IMR-90 (cell line): ENCODE data around the gene VIT. TPM values are rescaled to one million over a fixed set of nuclear protein-coding genes. Genes with fewer than 3 reads are reported as not detected.

ENCODE experiments used
- ATAC-seq: fragments of 200-7000 bp; cut with Tn5 transposase; 2 replicates; pipeline ENCODE4 v1.9.1; 2020; ENCODE audit warnings: low read depth, mild to moderate bottlenecking, moderate library complexity
- BruUV-seq: library from RNA; stranded (reverse); fragments of 400-500 nt; replicated peaks from 2 replicates; lab custom pipeline; 2021; lab: Mats Ljungman, UMichigan
- CTCF ChIA-PET: fragments of 300-600 bp; formaldehyde crosslinking; extraction: SDS; loops from one replicate; lab custom pipeline; 2021; ENCODE audit warnings: antibody characterized with exemption; lab: Yijun Ruan, JAX
- POLR2A ChIA-PET: fragments of 300-600 bp; sonication (Branson Sonifier 250); formaldehyde crosslinking; loops from one replicate; lab custom pipeline; 2022; ENCODE audit warnings: antibody characterized with exemption; ENCODE audit not compliant: unreplicated experiment; lab: Charles Lee
- DNase-seq: peaks from one replicate; pipeline ENCODE4 v3.0.0; 2013
- H2AFZ ChIP-seq: replicated peaks from 2 replicates; pipeline ENCODE3; 2013; ENCODE audit warnings: low read length, mild to moderate bottlenecking; ENCODE audit not compliant: poor library complexity
- H2AK5ac ChIP-seq: 2 replicates; pipeline ENCODE4 v1.6.1; 2013; ENCODE audit warnings: low read depth, low read length, inconsistent platforms
- H2AK9ac ChIP-seq: replicated peaks from 2 replicates; pipeline ENCODE3; 2013; ENCODE audit warnings: mild to moderate bottlenecking, low read depth, low read length, moderate library complexity; ENCODE audit not compliant: poor library complexity
- H2BK120ac ChIP-seq: 2 replicates; pipeline ENCODE4 v1.6.1; 2013; ENCODE audit warnings: low read depth, low read length, inconsistent platforms
- H2BK15ac ChIP-seq: 3 replicates; pipeline ENCODE4 v1.6.1; 2013; ENCODE audit warnings: low read depth, low read length, inconsistent platforms
- H2BK20ac ChIP-seq: 2 replicates; pipeline ENCODE4 v1.6.1; 2013; ENCODE audit warnings: low read depth, mild to moderate bottlenecking, inconsistent platforms, low read length, moderate library complexity
- H2BK5ac ChIP-seq: 2 replicates; pipeline ENCODE4 v1.6.1; 2013; ENCODE audit warnings: mild to moderate bottlenecking, low read depth, low read length, inconsistent platforms; ENCODE audit not compliant: poor library complexity, severe bottlenecking
- H3K14ac ChIP-seq: replicated peaks from 2 replicates; pipeline ENCODE4 v1.6.1; 2013; ENCODE audit warnings: low read depth, low read length, inconsistent platforms
- H3K18ac ChIP-seq: 2 replicates; pipeline ENCODE4 v1.6.1; 2013; ENCODE audit warnings: low read depth, low read length, control low read depth
- H3K23ac ChIP-seq: 2 replicates; pipeline ENCODE4 v1.6.1; 2013; ENCODE audit warnings: low read depth, low read length, inconsistent platforms
- H3K27ac ChIP-seq: 2 replicates; pipeline ENCODE4 v1.5.1; 2013; ENCODE audit warnings: mild to moderate bottlenecking, control low read depth, low read length; ENCODE audit not compliant: insufficient read depth
- H3K27me3 ChIP-seq: 2 replicates; pipeline ENCODE4 v1.6.1; 2013; ENCODE audit warnings: low read length; ENCODE audit not compliant: control insufficient read depth, insufficient read depth
- H3K36me3 ChIP-seq: 2 replicates; pipeline ENCODE4 v1.6.1; 2013; ENCODE audit warnings: low read length, mixed read lengths; ENCODE audit not compliant: control insufficient read depth, insufficient read depth
- H3K4ac ChIP-seq: 2 replicates; pipeline ENCODE4 v1.6.1; 2013; ENCODE audit warnings: low read depth, low read length, inconsistent platforms
- H3K4me1 ChIP-seq: 2 replicates; pipeline ENCODE4 v1.6.1; 2013; ENCODE audit warnings: low read length, mixed read lengths; ENCODE audit not compliant: control insufficient read depth, insufficient read depth
- H3K4me2 ChIP-seq: 2 replicates; pipeline ENCODE4 v1.6.1; 2013; ENCODE audit warnings: low read depth, mild to moderate bottlenecking, control low read depth, low read length, moderate library complexity
- H3K4me3 ChIP-seq: 2 replicates; pipeline ENCODE4 v1.5.1; 2013; ENCODE audit warnings: low read depth, mild to moderate bottlenecking, control low read depth, low read length, moderate library complexity; ENCODE audit not compliant: insufficient read depth
- H3K56ac ChIP-seq: 2 replicates; pipeline ENCODE4 v1.6.1; 2013; ENCODE audit warnings: low read length, inconsistent platforms; ENCODE audit not compliant: insufficient read depth; ENCODE audit errors: extremely low read depth
- H3K79me1 ChIP-seq, 2 experiments: 2 replicates each; pipeline ENCODE4 v1.6.1; 2013; ENCODE audit warnings: low read length in 2 of 2, inconsistent platforms in 1 of 2, low read depth in 1 of 2
- H3K9ac ChIP-seq: 2 replicates; pipeline ENCODE4 v1.6.1; 2013; ENCODE audit warnings: low read depth, low read length, control low read depth
- H3K9me1 ChIP-seq: 2 replicates; pipeline ENCODE4 v1.6.1; 2013; ENCODE audit warnings: low read length, inconsistent platforms; ENCODE audit not compliant: insufficient read depth
- H3K9me3 ChIP-seq: 2 replicates; pipeline ENCODE4 v1.6.1; 2013; ENCODE audit warnings: low read length; ENCODE audit not compliant: control insufficient read depth, insufficient read depth
- H4K20me1 ChIP-seq: 2 replicates; pipeline ENCODE4 v1.6.1; 2013; ENCODE audit warnings: low read length, inconsistent platforms; ENCODE audit not compliant: insufficient read depth
- H4K5ac ChIP-seq: 2 replicates; pipeline ENCODE4 v1.6.1; 2013; ENCODE audit warnings: mild to moderate bottlenecking, low read depth, low read length, control low read depth
- H4K8ac ChIP-seq, 2 experiments: 2 replicates each; pipeline ENCODE4 v1.6.1; 2013; ENCODE audit warnings: low read depth in 2 of 2, low read length in 2 of 2, control low read depth in 1 of 2, inconsistent platforms in 1 of 2
- H4K91ac ChIP-seq: 2 replicates; pipeline ENCODE4 v1.6.1; 2013; ENCODE audit warnings: low read depth, low read length, inconsistent platforms; ENCODE audit not compliant: insufficient read depth
- BHLHE40 ChIP-seq: fragments of 150-350 bp; IDR thresholded peaks from 2 replicates; pipeline ENCODE4 v1.6.1; 2016; ENCODE audit warnings: mild to moderate bottlenecking, low read depth, low read length
- FOS ChIP-seq: fragments of 150-350 bp; IDR thresholded peaks from 2 replicates; pipeline ENCODE4 v1.6.1; 2016; ENCODE audit warnings: low read depth, low read length
- POLR2A ChIP-seq: IDR thresholded peaks from 2 replicates; pipeline ENCODE4 v1.6.1; 2012; ENCODE audit warnings: mild to moderate bottlenecking, low read depth, low read length
- RFX5 ChIP-seq: IDR thresholded peaks from 2 replicates; pipeline ENCODE4 v1.8.0; 2012; ENCODE audit warnings: low read depth, mild to moderate bottlenecking, low read length, moderate library complexity
- WGBS, 2 experiments: methylation state at CpG; one replicate each; pipeline versions ENCODE4 v1.1.5 to v1.1.7; 2013; ENCODE audit warnings: missing lambda C conversion rate in 2 of 2; ENCODE audit not compliant: insufficient read length in 1 of 2; ENCODE audit errors: extremely low coverage in 2 of 2; 5-methylcytosine and 5-hydroxymethylcytosine counted together
- dilution Hi-C: fragments of 300-500 bp; cut with HindIII; formaldehyde crosslinking; loops from one replicate; pipeline ENCODE4 v1.14.3; 2018; ENCODE audit warnings: low sequenced_read_pairs; ENCODE audit not compliant: unreplicated experiment
- in situ Hi-C: fragments of 300-500 bp; cut with MboI; formaldehyde crosslinking; loops from 3 replicates; pipeline ENCODE4 v1.14.3; 2019; ENCODE audit warnings: low sequenced_read_pairs, inconsistent platforms, mixed read lengths
- intact Hi-C: fragments of 100-400 bp; cut with micrococcal nuclease; formaldehyde crosslinking; loops from 2 replicates; pipeline ENCODE4 v1.10.0; 2022
- polyA plus RNA-seq, 3 experiments: library from polyadenylated mRNA; depleted of rRNA; stranded (reverse); fragments of >200 nt; gene quantifications; 2 replicates each; pipeline ENCODE4 v1.2.3, GENCODE V29; 2012; ENCODE audit warnings: low replicate concordance in 1 of 3
- total RNA-seq: library from RNA; depleted of rRNA; stranded (reverse); fragments of >200 nt; gene quantifications from 2 replicates; pipeline ENCODE4 v1.2.3, GENCODE V29; 2012
- TF ChIP-seq, protein P1 (sequence below): fragments of 150-350 bp; IDR thresholded peaks from 2 replicates; pipeline ENCODE4 v1.6.1; 2016; ENCODE audit warnings: low read depth, mild to moderate bottlenecking, low read length, moderate library complexity, borderline replicate concordance
- TF ChIP-seq, protein P2 (sequence below): conservative IDR thresholded peaks from 2 replicates; pipeline ENCODE4 v1.5.1; 2012; ENCODE audit warnings: mild to moderate bottlenecking, low read depth, low read length, improper control_type of control experiment

VIT gene
- total and polyA plus RNA-seq, 2 of the 4 experiments (the other 2 are of a cell fraction), result under 0.01 TPM; not detected in 1

- Histone ChIP-seq H3K9me1 (no peaks in the 10 kb centered on the region), H4K91ac (no peak overlapping the region), H2AK9ac (no peak overlapping the region), H2AK5ac (no peak overlapping the region), H3K4me1 (no peaks in the 10 kb centered on the region), H3K4me3 (no peak overlapping the region), H4K20me1 (no peaks in the 10 kb centered on the region), H3K36me3 (no peaks in the 10 kb centered on the region), H3K27ac (no peak overlapping the region), H3K9me3 (peaks cover 4% of the 10 kb centered on the region; the same call in 1 of the 2 replicates), H2BK5ac (no peak overlapping the region), H2AFZ (no peak overlapping the region), H3K4ac (no peak overlapping the region), H4K8ac (no peak overlapping the region), H3K56ac (no peak overlapping the region), H3K14ac (no peak overlapping the region), H2BK120ac (no peak overlapping the region), H3K79me1 (no peaks in the 10 kb centered on the region), H2BK20ac (no peak overlapping the region), H3K9ac (no peak overlapping the region), H3K18ac (no peak overlapping the region), H4K5ac (no peak overlapping the region), H3K4me2 (no peak overlapping the region), H3K27me3 (peaks cover 14% of the 10 kb centered on the region), H2BK15ac (no peak overlapping the region), H3K23ac (no peak overlapping the region)
- BruUV-seq, result no TSS peak
- ChIA-PET POLR2A (no interaction called here), CTCF (no interaction called here)
- dilution Hi-C loops, result no loop called here
- intact Hi-C loops, result no loop called here
- DNase-seq (no peak), ATAC-seq (no peak)
- in situ Hi-C loops, result no loop called here
- no peak for TF ChIP-seq FOS
- no peak for TF ChIP-seq RFX5
- TF ChIP-seq BHLHE40, result no peak
- TF ChIP-seq, protein P1, sequence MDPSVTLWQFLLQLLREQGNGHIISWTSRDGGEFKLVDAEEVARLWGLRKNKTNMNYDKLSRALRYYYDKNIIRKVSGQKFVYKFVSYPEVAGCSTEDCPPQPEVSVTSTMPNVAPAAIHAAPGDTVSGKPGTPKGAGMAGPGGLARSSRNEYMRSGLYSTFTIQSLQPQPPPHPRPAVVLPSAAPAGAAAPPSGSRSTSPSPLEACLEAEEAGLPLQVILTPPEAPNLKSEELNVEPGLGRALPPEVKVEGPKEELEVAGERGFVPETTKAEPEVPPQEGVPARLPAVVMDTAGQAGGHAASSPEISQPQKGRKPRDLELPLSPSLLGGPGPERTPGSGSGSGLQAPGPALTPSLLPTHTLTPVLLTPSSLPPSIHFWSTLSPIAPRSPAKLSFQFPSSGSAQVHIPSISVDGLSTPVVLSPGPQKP, result no peak
- TF ChIP-seq, protein P2, sequence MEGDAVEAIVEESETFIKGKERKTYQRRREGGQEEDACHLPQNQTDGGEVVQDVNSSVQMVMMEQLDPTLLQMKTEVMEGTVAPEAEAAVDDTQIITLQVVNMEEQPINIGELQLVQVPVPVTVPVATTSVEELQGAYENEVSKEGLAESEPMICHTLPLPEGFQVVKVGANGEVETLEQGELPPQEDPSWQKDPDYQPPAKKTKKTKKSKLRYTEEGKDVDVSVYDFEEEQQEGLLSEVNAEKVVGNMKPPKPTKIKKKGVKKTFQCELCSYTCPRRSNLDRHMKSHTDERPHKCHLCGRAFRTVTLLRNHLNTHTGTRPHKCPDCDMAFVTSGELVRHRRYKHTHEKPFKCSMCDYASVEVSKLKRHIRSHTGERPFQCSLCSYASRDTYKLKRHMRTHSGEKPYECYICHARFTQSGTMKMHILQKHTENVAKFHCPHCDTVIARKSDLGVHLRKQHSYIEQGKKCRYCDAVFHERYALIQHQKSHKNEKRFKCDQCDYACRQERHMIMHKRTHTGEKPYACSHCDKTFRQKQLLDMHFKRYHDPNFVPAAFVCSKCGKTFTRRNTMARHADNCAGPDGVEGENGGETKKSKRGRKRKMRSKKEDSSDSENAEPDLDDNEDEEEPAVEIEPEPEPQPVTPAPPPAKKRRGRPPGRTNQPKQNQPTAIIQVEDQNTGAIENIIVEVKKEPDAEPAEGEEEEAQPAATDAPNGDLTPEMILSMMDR, result no peak
- no peak for TF ChIP-seq POLR2A
- WGBS, 2 experiments, result no CpG with 5 or more reads among the region's 3 CpGs
Observed at GRCh38 chr2:36717603-36718266, 21.2 kb downstream of the VIT start.
